ENCODE measurements around the gene HNRNPH1. TPM values are rescaled to one million over a fixed set of nuclear protein-coding genes. Genes with fewer than 3 reads are reported as not detected.
"Not testable (repeated sequence)": the region's sequence is repeated elsewhere in the genome, so short reads cannot be mapped to it uniquely, and the experiment has no call there.

HNRNPH1 gene
- total RNA-seq, 2 experiments from 2014 or later: 811 to 1,007 TPM

DNA sequence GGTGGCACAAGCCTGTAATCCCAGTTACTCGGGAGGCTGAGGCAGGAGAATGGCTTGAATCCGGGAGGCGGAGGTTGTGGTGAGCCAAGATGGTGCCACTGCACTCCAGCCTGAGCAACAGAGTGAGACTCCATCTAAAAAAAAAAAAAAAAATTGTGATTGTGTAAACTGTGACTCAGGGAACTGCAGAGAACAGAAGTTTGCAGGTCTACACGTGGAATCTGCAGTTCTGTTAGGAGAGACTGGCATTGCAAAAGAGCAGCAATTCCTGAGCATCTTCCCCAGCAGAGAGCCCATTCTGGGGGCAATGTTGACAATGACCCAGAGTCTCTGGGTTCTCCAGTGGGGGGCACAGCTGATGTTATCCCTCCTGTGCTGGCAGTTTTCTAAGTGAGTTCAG is 18.3 kb upstream of the HNRNPH1 start:
- H3K4me1 Mint-ChIP-seq; DNase-seq; H3K36me3 Mint-ChIP-seq; H3K27me3 Mint-ChIP-seq; ATAC-seq; H3K27ac Mint-ChIP-seq; H3K9me3 Mint-ChIP-seq (ENCODE audit: low read depth); H3K4me3 Mint-ChIP-seq; CTCF ChIA-PET: not testable (repeated sequence)

DNA sequence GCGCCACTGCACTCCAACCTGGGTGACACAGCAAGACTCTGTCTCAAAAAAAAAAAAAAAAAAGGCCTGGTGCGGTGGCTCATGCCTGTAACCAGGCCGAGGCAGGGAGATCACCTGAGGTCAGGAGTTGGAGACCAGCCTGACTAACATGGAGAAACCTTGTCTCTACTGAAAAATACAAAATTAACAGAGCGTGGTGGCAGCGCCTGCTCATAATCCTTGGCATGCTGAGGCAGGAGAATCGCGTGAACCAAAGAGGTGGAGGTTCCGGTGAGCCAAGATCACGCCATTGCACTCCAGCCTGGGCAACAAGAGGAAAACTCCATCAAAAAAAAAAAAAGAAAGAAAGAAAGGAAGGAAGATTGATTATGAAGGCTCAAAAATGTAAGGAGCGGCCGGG is 15.8 kb upstream of the HNRNPH1 start:
- CTCF ChIA-PET: interaction anchor here (1.3 kb wide), 1 partner anchor 30 kb away, joined by 4 read pairs; no protein-coding TSS in a partner anchor
- DNase-seq; H3K27me3 Mint-ChIP-seq; ATAC-seq; H3K4me3 Mint-ChIP-seq; H3K9me3 Mint-ChIP-seq (ENCODE audit: low read depth); H3K4me1 Mint-ChIP-seq; H3K27ac Mint-ChIP-seq; H3K36me3 Mint-ChIP-seq: not testable (repeated sequence)

DNA sequence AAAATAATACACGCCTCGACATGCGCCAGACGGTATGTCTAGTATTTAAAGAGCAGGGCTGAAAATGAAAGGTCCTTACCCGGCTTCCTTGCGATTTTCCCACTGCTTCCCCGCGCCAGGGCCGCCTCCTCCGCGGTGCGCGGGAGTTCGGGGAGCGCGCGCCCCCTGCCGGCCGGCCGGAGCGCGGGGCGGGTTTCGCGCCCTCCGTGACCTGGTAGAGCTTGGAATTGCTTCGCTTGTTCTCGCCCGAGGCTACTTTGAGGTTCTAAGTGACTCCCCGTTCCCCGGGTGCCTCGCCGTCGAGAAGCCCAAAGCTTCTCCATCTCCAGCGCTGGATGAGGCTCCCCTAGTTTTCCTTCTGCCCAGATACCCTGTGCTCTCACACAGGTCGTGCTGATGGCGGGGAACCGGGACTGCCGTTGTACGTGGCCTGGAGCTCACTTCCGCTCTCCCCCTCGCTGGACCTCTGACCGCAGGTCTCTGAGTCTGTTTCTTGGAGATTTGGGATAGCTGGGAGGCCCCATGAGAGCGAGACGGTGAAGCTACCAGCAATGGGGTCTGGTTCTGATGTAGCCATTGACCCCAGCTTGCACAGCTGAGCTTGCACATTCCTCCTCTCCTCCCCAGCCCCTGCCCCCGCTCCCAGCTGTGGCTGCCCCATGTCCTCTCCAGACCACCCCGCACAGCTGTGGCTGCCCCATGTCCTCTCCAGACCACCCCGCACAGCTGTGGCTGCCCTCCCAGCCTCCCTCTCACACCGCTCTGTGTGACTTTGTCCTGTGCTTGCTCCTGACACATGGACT is 11.1 kb upstream of the HNRNPH1 start:
- H3K36me3 Mint-ChIP-seq; H3K4me3 Mint-ChIP-seq; H3K9me3 Mint-ChIP-seq (ENCODE audit: low read depth); H3K27ac Mint-ChIP-seq; H3K27me3 Mint-ChIP-seq; DNase-seq; CTCF ChIA-PET; H3K4me1 Mint-ChIP-seq: not testable (repeated sequence)
- peak; percentile 99 for ATAC-seq

DNA sequence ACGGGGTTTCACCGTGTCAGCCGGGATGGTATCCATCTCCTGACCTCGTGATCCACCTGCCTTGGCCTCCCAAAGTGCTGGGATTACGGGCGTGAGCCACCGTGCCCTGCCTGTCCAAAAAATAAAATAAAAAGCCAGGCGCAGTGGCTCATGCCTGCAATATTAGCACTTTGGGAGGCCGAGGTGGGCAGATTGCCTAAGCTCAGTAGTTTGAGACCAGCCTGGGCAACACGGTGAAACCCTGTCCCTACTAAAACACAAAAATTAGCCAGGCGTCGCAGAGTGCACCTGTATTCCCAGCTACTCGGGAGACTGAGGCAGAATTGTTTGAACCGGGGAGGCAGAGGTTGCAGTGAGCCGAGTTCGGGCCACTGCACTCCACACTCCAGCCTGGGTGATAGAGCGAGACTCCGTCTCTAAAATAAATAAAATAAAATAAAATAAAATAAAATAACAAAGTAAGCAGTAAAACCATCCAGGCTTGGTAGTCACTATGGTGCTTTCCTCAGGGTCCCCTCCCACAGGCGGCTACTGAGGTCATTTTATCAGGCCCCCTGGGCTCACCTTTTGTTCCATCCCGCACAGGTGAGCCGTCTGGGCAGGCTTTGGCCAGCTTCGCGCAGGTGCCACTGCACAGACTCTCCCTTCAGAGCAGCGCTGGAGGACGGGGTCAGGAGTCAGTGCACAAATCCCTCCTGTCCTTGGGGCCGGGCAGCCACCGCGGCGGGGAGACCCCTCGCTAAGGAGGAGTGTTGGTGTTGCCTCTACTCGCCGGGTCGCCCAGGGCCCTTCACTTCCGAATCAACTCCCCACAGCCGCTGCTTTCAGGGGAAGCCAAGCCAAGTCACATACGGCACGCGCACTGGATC is 10.3 kb upstream of the HNRNPH1 start:
- CTCF ChIA-PET: interaction anchor here (1.0 kb wide), 2 partner anchors 10 to 21 kb away, joined by 3 read pairs; no protein-coding TSS in a partner anchor
- DNase-seq: not testable (repeated sequence)
- ATAC-seq: peak; percentile 74

DNA sequence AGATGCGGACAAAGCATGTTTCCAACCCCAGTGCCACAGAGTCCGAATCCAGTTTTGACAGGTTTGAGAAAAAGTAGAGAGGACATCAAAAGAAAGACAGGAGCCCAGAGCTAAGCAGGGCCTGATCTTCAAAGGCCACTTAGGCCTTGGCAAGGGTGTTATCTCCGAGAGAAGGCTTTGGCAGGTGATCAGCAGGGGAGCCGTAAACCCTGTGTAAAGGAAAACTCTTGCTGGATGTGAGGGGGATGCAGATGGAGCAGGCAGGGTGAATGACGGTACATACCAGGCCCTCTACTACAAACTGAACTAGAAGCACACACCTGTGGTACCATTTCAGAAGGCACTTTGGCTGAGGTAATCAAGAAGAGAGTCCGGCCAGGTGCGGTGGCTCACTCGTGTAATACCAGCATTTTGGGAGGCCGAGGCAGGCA is 1.4 kb upstream of the HNRNPH1 start:
- DNase-seq: no peak
- Mint-ChIP-seq H3K27me3 (peaks cover 3% of the 10 kb centered on the region), H3K4me1 (peaks cover 29% of the 10 kb centered on the region), H3K9me3 (ENCODE audit: low read depth) (no peaks in the 10 kb centered on the region), H3K4me3 (peak overlapping the region; percentile 96), H3K27ac (peak overlapping the region; percentile 100), H3K36me3 (peaks cover 36% of the 10 kb centered on the region)
- CTCF ChIA-PET: interaction anchor here (1.1 to 2.2 kb wide), 3 partner anchors 9 to 66 kb away, joined by 3 to 7 read pairs (median 6); no protein-coding TSS in a partner anchor
- no peak for ATAC-seq

More for the DNA sequence above, 10.3 kb upstream of the HNRNPH1 start:
- H3K4me1 Mint-ChIP-seq; H3K9me3 Mint-ChIP-seq (ENCODE audit: low read depth); H3K36me3 Mint-ChIP-seq; H3K27ac Mint-ChIP-seq; H3K27me3 Mint-ChIP-seq: not testable (repeated sequence)
- peak overlapping the region; percentile 28 for H3K4me3 Mint-ChIP-seq

DNA sequence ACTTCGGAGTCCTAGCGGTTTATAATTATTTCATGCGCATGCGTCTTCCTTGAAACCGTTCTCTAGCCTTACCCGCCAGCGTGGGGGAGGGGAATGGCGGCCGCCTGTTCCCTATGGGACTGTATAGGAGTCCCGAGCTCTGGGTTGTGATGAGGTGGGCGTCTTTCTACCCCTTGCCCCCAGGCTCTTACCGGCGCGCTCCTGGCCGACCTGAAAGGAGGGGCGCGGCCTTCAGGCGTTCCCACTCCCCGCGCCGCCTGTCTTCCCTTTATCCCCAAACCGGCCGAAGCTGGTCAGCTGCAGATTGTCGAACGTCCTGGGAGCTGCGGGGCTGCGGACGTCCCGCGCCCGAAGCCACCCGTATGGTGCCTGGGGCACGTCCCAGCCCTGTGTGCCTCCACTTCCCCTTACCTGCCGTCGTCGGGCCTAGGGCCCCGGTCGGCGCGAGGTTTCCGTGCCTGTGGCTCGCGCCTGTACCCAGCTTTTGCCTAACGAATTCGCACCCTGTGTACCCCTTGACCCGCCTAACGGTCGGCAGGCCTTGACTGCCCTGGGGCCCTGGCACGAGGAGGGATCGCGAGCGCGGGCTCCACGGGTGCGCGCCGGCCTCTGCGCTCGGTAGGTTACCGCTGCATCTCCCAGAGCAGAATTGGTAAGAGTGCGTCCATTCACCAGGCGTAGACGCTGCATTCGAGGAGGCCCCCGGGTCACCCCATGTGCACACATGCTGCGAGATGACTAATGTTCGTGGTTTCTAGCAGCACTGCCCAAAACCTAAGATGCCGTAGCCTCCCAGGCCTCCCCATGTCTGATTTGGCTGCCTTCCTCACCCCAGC is 653 bp upstream of the HNRNPH1 start:
- CTCF ChIA-PET: interaction anchor here (0.9 to 4.1 kb wide), 13 partner anchors 8 to 88 kb away, joined by 3 to 35 read pairs (median 5); partner anchors contain the start of gene RUFY1
- Mint-ChIP-seq H3K27ac (peak overlapping the region; percentile 100), H3K36me3 (peaks cover 40% of the 10 kb centered on the region), H3K9me3 (ENCODE audit: low read depth) (no peaks in the 10 kb centered on the region), H3K4me3 (peak overlapping the region; percentile 96), H3K27me3 (peaks cover 3% of the 10 kb centered on the region), H3K4me1 (peaks cover 33% of the 10 kb centered on the region)
- DNase-seq (peak; percentile 81), ATAC-seq (peak; percentile 31)

DNA sequence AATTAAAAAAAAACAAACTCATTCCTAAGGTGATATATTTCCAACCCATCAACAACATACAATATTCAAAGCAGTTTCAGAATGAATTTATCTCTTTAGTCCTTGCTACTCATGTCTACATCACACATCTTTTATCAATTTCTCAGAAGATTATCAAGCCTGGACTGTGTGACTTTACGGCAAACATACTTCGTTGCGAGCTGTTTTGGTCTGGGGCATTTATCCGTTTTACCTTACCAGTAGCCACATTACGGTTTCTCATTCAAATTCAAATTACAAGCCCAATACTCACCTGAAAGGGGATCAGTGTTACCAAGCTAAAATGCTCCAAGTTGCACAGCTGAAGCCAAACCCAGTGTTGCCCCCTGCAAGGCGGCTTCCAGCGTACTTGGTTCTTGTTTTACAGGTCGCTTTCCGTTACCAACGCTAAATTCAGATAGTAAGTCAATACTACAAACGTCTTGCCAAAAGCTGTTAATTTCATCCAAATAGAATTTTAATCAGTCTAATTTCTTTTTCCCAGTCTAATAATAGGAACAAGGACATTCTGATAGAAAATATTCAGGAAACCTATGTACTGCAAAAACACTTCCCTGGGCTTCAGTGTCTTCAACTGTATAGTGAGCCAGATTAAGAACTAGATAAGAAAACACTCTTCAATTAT is 1.8 kb downstream of the HNRNPH1 start:
- peaks cover 59% of the 10 kb centered on the region for H3K36me3 Mint-ChIP-seq
- CTCF ChIA-PET: interaction anchor here (1.3 to 4.1 kb wide), 3 partner anchors 9 to 180 kb away, joined by 4 to 35 read pairs (median 5); no protein-coding TSS in a partner anchor
- peak overlapping the region; percentile 87 for H3K27ac Mint-ChIP-seq
- H3K27me3 Mint-ChIP-seq: peaks cover 3% of the 10 kb centered on the region
- peaks cover 54% of the 10 kb centered on the region for H3K4me1 Mint-ChIP-seq
- H3K4me3 Mint-ChIP-seq: peak overlapping the region; percentile 96
- DNase-seq (no peak), ATAC-seq (no peak)
- H3K9me3 Mint-ChIP-seq (ENCODE audit: low read depth): no peaks in the 10 kb centered on the region

DNA sequence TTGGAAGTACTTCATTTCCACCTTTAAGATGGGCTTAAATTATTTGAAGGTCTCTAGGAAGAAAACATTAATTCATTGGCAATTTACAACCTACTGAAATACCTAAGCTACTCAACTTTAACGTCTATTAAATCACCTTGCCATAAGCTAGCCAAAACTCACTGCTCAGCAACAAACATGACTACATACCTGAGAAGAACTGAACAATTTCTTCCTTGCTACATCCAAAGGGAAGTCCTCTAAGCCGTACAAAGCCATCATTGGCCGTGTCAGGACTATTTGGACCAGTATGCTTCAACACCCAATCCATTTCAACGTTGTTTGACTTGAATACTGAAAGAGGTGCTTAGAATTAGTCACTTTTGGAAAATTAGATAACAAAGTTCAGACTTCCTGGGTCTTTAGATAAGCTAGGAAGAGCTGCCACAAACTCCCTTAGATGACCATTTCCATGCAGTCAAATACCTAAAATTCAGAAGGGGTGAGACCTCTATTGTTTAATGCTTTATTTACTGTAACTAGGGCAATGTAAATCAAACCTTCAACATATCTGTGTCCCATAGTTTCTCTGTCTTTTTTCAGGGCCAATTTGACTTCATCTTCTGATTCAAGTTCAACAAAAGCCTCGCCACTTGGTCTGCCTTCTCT is 2.6 kb downstream of the HNRNPH1 start:
- H3K4me1 Mint-ChIP-seq: peaks cover 61% of the 10 kb centered on the region
- peaks cover 3% of the 10 kb centered on the region for H3K27me3 Mint-ChIP-seq
- H3K36me3 Mint-ChIP-seq: peaks cover 67% of the 10 kb centered on the region
- DNase-seq (no peak), ATAC-seq (no peak)
- H3K27ac Mint-ChIP-seq: peak overlapping the region; percentile 87
- CTCF ChIA-PET: interaction anchor here (1.3 to 4.1 kb wide), 3 partner anchors 8 to 181 kb away, joined by 4 to 35 read pairs (median 5); no protein-coding TSS in a partner anchor
- H3K9me3 Mint-ChIP-seq (ENCODE audit: low read depth): no peaks in the 10 kb centered on the region
- peak overlapping the region; percentile 96 for H3K4me3 Mint-ChIP-seq

DNA sequence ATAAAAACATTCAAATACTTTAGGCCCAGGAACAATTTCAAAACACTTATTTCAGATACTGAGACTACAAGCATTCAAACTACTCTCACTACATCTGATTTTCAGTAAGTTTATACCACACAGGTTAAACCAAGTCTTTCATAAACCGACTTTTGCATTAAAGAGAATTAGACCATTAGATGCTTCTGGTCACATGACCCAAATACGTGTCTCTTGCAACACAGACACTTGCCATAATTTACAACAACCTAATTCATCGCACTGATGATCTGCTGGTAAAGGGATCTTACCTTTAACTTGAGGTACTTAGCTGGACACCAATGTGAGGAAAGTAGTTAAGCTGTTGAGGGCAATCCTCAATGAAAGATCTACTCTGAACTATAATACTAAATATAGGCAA is 3.2 kb downstream of the HNRNPH1 start:
- Mint-ChIP-seq H3K9me3 (ENCODE audit: low read depth) (no peaks in the 10 kb centered on the region), H3K4me3 (peak overlapping the region; percentile 96), H3K27ac (peak overlapping the region; percentile 87), H3K36me3 (peaks cover 70% of the 10 kb centered on the region), H3K27me3 (peaks cover 3% of the 10 kb centered on the region), H3K4me1 (peaks cover 65% of the 10 kb centered on the region)
- CTCF ChIA-PET: interaction anchor here (1.3 to 4.1 kb wide), 3 partner anchors 7 to 182 kb away, joined by 4 to 35 read pairs (median 5); no protein-coding TSS in a partner anchor
- DNase-seq (no peak), ATAC-seq (no peak)

DNA sequence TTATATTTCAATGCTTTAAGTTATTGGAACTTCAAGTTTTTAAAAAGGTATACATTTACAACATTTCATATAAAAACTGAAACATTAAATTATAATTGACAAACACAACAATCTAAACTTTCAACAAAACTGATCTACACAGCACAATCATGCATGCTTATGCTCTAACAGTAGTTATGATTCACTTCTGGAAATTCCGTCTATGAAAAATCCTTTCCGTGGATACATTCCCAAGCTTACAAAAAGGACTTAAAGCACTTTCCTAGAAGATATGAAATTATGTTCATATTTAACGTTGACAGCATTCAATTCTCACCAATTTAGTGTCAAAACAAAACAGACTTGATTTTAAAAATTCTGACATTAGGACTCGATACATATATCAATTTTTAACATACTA is 3.7 kb downstream of the HNRNPH1 start:
- Mint-ChIP-seq H3K36me3 (peaks cover 72% of the 10 kb centered on the region), H3K4me3 (peak overlapping the region; percentile 96), H3K4me1 (peaks cover 62% of the 10 kb centered on the region), H3K9me3 (ENCODE audit: low read depth) (no peaks in the 10 kb centered on the region), H3K27me3 (peaks cover 3% of the 10 kb centered on the region), H3K27ac (no peak overlapping the region)
- no peak for DNase-seq
- CTCF ChIA-PET: interaction anchor here (4.1 kb wide), 1 partner anchor 7 kb away, joined by 35 read pairs; no protein-coding TSS in a partner anchor
- ATAC-seq: no peak

DNA sequence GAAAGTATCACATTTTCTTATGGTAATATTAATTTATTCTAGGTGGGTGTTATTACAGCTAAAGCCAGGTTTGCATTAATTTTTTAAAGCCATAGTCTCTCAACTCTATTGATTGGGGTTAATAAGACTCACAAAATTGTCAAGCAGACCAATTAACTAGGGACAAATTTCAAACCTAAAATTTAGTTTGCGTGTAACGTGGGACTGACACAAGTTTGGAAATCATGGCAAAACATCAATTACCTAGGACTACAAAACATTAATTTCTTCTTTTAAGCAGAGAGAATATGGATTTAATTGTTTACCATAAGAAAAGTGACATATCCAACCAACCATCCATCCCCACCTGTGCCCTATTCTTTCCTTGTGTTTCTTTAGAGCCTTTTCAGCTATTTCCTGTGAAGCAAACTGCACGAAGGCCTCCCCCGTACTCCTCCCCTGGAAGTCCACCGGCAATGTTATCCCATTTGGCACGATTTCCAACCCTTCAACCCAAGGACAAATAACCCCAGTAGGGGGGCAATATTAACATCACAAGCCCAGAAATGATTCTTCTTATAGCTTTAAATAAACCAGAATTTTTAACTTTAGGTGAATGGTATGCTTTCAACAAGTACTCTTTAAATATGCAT is 4.4 kb downstream of the HNRNPH1 start:
- CTCF ChIA-PET: no interaction called here
- H3K27ac Mint-ChIP-seq: peak overlapping the region; percentile 80

More for the DNA sequence above, 4.4 kb downstream of the HNRNPH1 start:
- H3K4me3 Mint-ChIP-seq: peak overlapping the region; percentile 76
- no peaks in the 10 kb centered on the region for H3K9me3 Mint-ChIP-seq (ENCODE audit: low read depth)
- ATAC-seq: no peak
- H3K27me3 Mint-ChIP-seq: peaks cover 3% of the 10 kb centered on the region
- H3K36me3 Mint-ChIP-seq: peaks cover 78% of the 10 kb centered on the region
- no peak for DNase-seq
- H3K4me1 Mint-ChIP-seq: peaks cover 57% of the 10 kb centered on the region

Data from activated CD8-positive, alpha-beta memory T cell treated with anti-CD3 and anti-CD28 coated beads, Interleukin-2, amount 10 ng/mL, durations not matched to agents 7 days and 5 days (primary cell).